Neuronal stem cell (in vitro differentiated cells): ENCODE results near the gene PHC2.

Source experiments
- DNase-seq: peaks from one replicate; pipeline ENCODE4 v3.0.0-alpha.2; 2013; ENCODE audit warnings: low spot score
- H2AFZ ChIP-seq: one replicate; pipeline ENCODE4 v1.6.1; 2013; ENCODE audit warnings: mild to moderate bottlenecking, low read length, inconsistent platforms
- H2AK5ac ChIP-seq: 2 replicates; pipeline ENCODE4 v1.6.1; 2013; ENCODE audit warnings: low read depth, mild to moderate bottlenecking, inconsistent platforms, low read length, moderate library complexity, mixed read lengths
- H2BK120ac ChIP-seq: 2 replicates; pipeline ENCODE4 v1.6.1; 2013; ENCODE audit warnings: low read depth, mild to moderate bottlenecking, inconsistent platforms, low read length, moderate library complexity, mixed read lengths
- H2BK12ac ChIP-seq: one replicate; pipeline ENCODE4 v1.6.1; 2013; ENCODE audit warnings: low read length, inconsistent platforms
- H2BK15ac ChIP-seq: 2 replicates; pipeline ENCODE4 v1.6.1; 2013; ENCODE audit warnings: mild to moderate bottlenecking, low read length, inconsistent platforms, mixed read lengths
- H2BK5ac ChIP-seq: one replicate; pipeline ENCODE4 v1.6.1; 2013; ENCODE audit warnings: inconsistent platforms, mild to moderate bottlenecking, low read length, moderate library complexity
- H3K14ac ChIP-seq: one replicate; pipeline ENCODE4 v1.6.1; 2013; ENCODE audit warnings: low read length, inconsistent platforms
- H3K18ac ChIP-seq: 2 replicates; pipeline ENCODE4 v1.6.1; 2013; ENCODE audit warnings: low read length, inconsistent platforms
- H3K23ac ChIP-seq: 2 replicates; pipeline ENCODE4 v1.6.1; 2013; ENCODE audit warnings: low read depth, mild to moderate bottlenecking, mixed read lengths, low read length, inconsistent platforms; ENCODE audit not compliant: poor library complexity
- H3K27ac ChIP-seq: replicated peaks from 3 replicates; pipeline ENCODE4 v1.5.1; 2013; ENCODE audit warnings: low read length, inconsistent platforms
- H3K27me3 ChIP-seq, 3 experiments: 2 replicates each; pipeline ENCODE4 v1.6.1; 2013; ENCODE audit warnings: low read length in 3 of 3, mild to moderate bottlenecking in 2 of 3, inconsistent platforms in 1 of 3, low read depth in 1 of 3, mixed read lengths in 1 of 3, moderate library complexity in 1 of 3; ENCODE audit not compliant: control insufficient read depth in 3 of 3, insufficient read depth in 3 of 3
- H3K36me3 ChIP-seq, 2 donors: replicated peaks in 1 of 2; 2 replicates each; pipeline ENCODE4 v1.6.1; 2013; ENCODE audit warnings: low read length in 2 of 2; ENCODE audit not compliant: control insufficient read depth in 2 of 2, insufficient read depth in 2 of 2
- H3K4ac ChIP-seq: 2 replicates; pipeline ENCODE4 v1.6.1; 2013; ENCODE audit warnings: inconsistent platforms, mild to moderate bottlenecking, low read length, moderate library complexity
- H3K4me1 ChIP-seq, 2 donors: 1 replicate in 1 of 2; 2 replicates in 1 of 2; pipeline ENCODE4 v1.6.1; 2013; ENCODE audit warnings: low read length in 2 of 2, low read depth in 1 of 2; ENCODE audit not compliant: control insufficient read depth in 2 of 2, insufficient read depth in 1 of 2
- H3K4me2 ChIP-seq: one replicate; pipeline ENCODE4 v1.6.1; 2013; ENCODE audit warnings: mild to moderate bottlenecking, low read length, inconsistent platforms; ENCODE audit not compliant: insufficient read depth, poor library complexity, severe bottlenecking
- H3K4me3 ChIP-seq, 2 donors: 2 replicates each; pipeline ENCODE4 v1.5.1; 2013; ENCODE audit warnings: low read length in 2 of 2, mild to moderate bottlenecking in 2 of 2, inconsistent platforms in 1 of 2, moderate library complexity in 1 of 2
- H3K79me1 ChIP-seq: one replicate; pipeline ENCODE4 v1.6.1; 2013; ENCODE audit warnings: low read depth, mild to moderate bottlenecking, inconsistent platforms, low read length, moderate library complexity
- H3K9ac ChIP-seq: one replicate; pipeline ENCODE4 v1.6.1; 2013; ENCODE audit warnings: mild to moderate bottlenecking, low read depth, low read length, inconsistent platforms; ENCODE audit not compliant: poor library complexity
- H3K9me3 ChIP-seq, 2 donors: replicated peaks in 1 of 2; 2 replicates each; pipeline versions ENCODE3 to v1.6.1; 2013; ENCODE audit warnings: low read length in 2 of 2, mild to moderate bottlenecking in 2 of 2, inconsistent platforms in 1 of 2, low read depth in 1 of 2, mixed read lengths in 1 of 2, moderate library complexity in 1 of 2; ENCODE audit not compliant: control insufficient read depth in 2 of 2, insufficient read depth in 1 of 2
- H4K8ac ChIP-seq: one replicate; pipeline ENCODE4 v1.6.1; 2013; ENCODE audit warnings: low read depth, mild to moderate bottlenecking, inconsistent platforms, low read length, moderate library complexity
- H4K91ac ChIP-seq: one replicate; pipeline ENCODE4 v1.6.1; 2013; ENCODE audit warnings: low read length, low read depth, mild to moderate bottlenecking, inconsistent platforms; ENCODE audit not compliant: poor library complexity
- WGBS, 2 donors: extraction: QIAGEN DNeasy Blood & Tissue Kit; methylation state at CpG; one replicate each; pipeline ENCODE4 v1.1.7; 2013; ENCODE audit warnings: missing lambda C conversion rate in 2 of 2, mixed read lengths in 1 of 2; ENCODE audit not compliant: insufficient read length in 2 of 2, insufficient replicate concordance in 1 of 2; ENCODE audit errors: extremely low coverage in 2 of 2; 5-methylcytosine and 5-hydroxymethylcytosine counted together

The PHC2 gene

GRCh38 chr1:33354707-33355316, 76.1 kb downstream of the PHC2 start:
- Histone ChIP-seq H3K18ac (peak overlapping the region; percentile 57), H2BK12ac (no peak overlapping the region), H2AFZ (no peak overlapping the region), H2AK5ac (peak overlapping the region; percentile 26), H2BK5ac (no peak overlapping the region), H3K36me3 (peaks cover 0 to 26% of the 10 kb centered on the region in 2 donors), H2BK15ac (no peak overlapping the region), H3K79me1 (no peaks in the 10 kb centered on the region), H3K4ac (no peak overlapping the region), H3K4me2 (no peak overlapping the region), H3K4me1 (peaks cover 15 to 19% of the 10 kb centered on the region in 2 donors), H3K9ac (no peak overlapping the region), H3K27me3 (no peaks in the 10 kb centered on the region), H3K27ac (no peak overlapping the region), H2BK120ac (no peak overlapping the region), H4K91ac (no peak overlapping the region), H3K23ac (no peak overlapping the region), H3K4me3 (no peak overlapping the region), H4K8ac (no peak overlapping the region), H3K14ac (no peak overlapping the region), H3K9me3 (no peaks in the 10 kb centered on the region)
- DNase-seq, result no peak
- WGBS, 2 donors, result no CpG with 5 or more reads among the region's 16 CpGs

DNA sequence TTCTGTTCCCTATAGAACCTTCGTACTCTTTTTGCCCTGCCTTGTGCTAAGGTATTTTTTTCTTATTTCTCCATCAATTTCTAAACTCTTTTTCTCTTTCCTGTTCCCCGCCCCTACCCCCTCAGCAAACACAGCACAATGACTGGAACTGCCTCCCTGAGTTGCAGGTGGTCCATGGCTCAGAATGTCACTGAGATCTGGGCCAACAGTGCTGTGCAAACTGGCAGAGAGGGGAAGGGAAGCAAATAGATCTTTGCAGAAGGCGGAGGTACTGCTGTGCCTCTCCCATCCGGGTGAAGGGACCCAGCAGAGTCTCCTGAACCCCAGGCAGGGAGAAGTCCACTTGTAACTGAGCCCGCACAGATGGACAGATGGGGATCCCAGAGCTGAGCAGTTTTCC, 77.4 kb downstream of the PHC2 start:
- H4K8ac ChIP-seq, result no peak overlapping the region
- no peak overlapping the region for H2BK12ac ChIP-seq
- H3K9ac ChIP-seq, result no peak overlapping the region
- H3K4ac ChIP-seq, result no peak overlapping the region
- no peak overlapping the region for H3K14ac ChIP-seq
- H3K18ac ChIP-seq, result no peak overlapping the region
- no peak overlapping the region for H2AK5ac ChIP-seq
- H3K27ac ChIP-seq, result no peak overlapping the region
- peak overlapping the region in 1 of 2 donors; percentile 5 for H3K4me3 ChIP-seq
- no peak for DNase-seq
- H3K27me3 ChIP-seq, result no peaks in the 10 kb centered on the region
- H4K91ac ChIP-seq, result no peak overlapping the region
- no peak overlapping the region for H2BK120ac ChIP-seq
- H3K9me3 ChIP-seq, result no peaks in the 10 kb centered on the region
- H3K4me2 ChIP-seq, result no peak overlapping the region
- no peak overlapping the region for H2BK15ac ChIP-seq
- no peak overlapping the region for H3K23ac ChIP-seq
- peaks cover 0 to 22% of the 10 kb centered on the region in 2 donors for H3K36me3 ChIP-seq
- H3K79me1 ChIP-seq, result no peaks in the 10 kb centered on the region
- WGBS, 2 donors, result no CpG with 5 or more reads among the region's 5 CpGs
- no peak overlapping the region for H2AFZ ChIP-seq
- no peak overlapping the region for H2BK5ac ChIP-seq
- H3K4me1 ChIP-seq, result peaks cover 11 to 16% of the 10 kb centered on the region in 2 donors

GRCh38 chr1:33351281-33351660, 79.6 kb downstream of the PHC2 start:
- no peak overlapping the region for H3K27ac ChIP-seq
- no peak for DNase-seq
- H2BK120ac ChIP-seq, result no peak overlapping the region

GRCh38 chr1:33350611-33351280, 80.1 kb downstream of the PHC2 start:
- H2BK120ac ChIP-seq, result no peak overlapping the region
- H3K14ac ChIP-seq, result no peak overlapping the region
- peak overlapping the region; percentile 92 for H2BK12ac ChIP-seq
- H4K8ac ChIP-seq, result no peak overlapping the region
- H3K9ac ChIP-seq, result peak overlapping the region; percentile 93
- peak overlapping the region; percentile 74 for H4K91ac ChIP-seq
- H3K27me3 ChIP-seq, result no peaks in the 10 kb centered on the region
- no peaks in the 10 kb centered on the region for H3K9me3 ChIP-seq
- peak overlapping the region; percentile 9 for H2AK5ac ChIP-seq
- H3K4me2 ChIP-seq, result peak overlapping the region; percentile 85
- 100% methylated on average over 1 of the region's 6 CpGs for WGBS, 2 donors
- no peak overlapping the region for H3K23ac ChIP-seq
- DNase-seq, result no peak
- H3K4me1 ChIP-seq, result peaks cover 27 to 32% of the 10 kb centered on the region in 2 donors
- peak overlapping the region; percentile 66 to 82 for H3K4me3 ChIP-seq
- H2AFZ ChIP-seq, result peak overlapping the region; percentile 59
- H2BK5ac ChIP-seq, result peak overlapping the region; percentile 2
- no peak overlapping the region for H3K27ac ChIP-seq
- H2BK15ac ChIP-seq, result peak overlapping the region; percentile 23
- H3K4ac ChIP-seq, result peak overlapping the region; percentile 70
- H3K79me1 ChIP-seq, result no peaks in the 10 kb centered on the region
- H3K36me3 ChIP-seq, result peaks cover 0 to 43% of the 10 kb centered on the region in 2 donors
- peak overlapping the region; percentile 96 for H3K18ac ChIP-seq

More at GRCh38 chr1:33351281-33351660, 79.6 kb downstream of the PHC2 start:
- Histone ChIP-seq H3K27me3 (no peaks in the 10 kb centered on the region), H2BK5ac (no peak overlapping the region), H4K8ac (no peak overlapping the region), H3K18ac (no peak overlapping the region), H2BK15ac (no peak overlapping the region), H2BK12ac (no peak overlapping the region), H3K4ac (no peak overlapping the region), H2AFZ (no peak overlapping the region), H2AK5ac (no peak overlapping the region), H3K23ac (no peak overlapping the region), H3K4me2 (no peak overlapping the region), H3K36me3 (peaks cover 0 to 38% of the 10 kb centered on the region in 2 donors), H3K14ac (no peak overlapping the region), H3K9ac (no peak overlapping the region), H3K4me1 (peaks cover 25 to 27% of the 10 kb centered on the region in 2 donors), H3K4me3 (no peak overlapping the region), H4K91ac (no peak overlapping the region), H3K79me1 (no peaks in the 10 kb centered on the region), H3K9me3 (no peaks in the 10 kb centered on the region)
- WGBS, 2 donors, result no CpG with 5 or more reads among the region's 6 CpGs
